Stromal cell of bone marrow (primary cell): Measurements from ENCODE around the gene CHD1.

Source experiments
- DNase-seq: peaks from one replicate; pipeline ENCODE4 v3.0.0-alpha.2; 2012; ENCODE audit warnings: low read depth

CHD1 gene

GRCh38 chr5:98805070-98805469 lies 123.7 kb downstream of the CHD1 start:
- no peak for DNase-seq

DNA sequence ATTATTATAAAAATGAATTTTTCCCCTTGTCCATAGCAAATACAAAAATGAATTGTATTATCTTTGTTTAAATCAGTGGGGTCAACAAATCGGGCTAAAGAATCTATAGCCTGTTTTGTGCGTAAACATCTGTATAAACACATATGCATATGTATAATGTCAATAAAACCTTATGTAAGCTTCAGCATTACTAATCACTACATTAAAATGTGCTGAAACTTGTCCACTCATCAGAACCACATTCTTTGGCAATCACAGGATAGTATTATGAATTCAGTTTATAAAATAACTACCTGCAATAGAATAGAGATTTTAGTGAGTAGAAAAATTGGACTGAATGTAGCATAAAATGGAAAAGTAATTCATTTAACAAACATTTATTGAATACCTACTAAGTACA lies 124.7 kb downstream of the CHD1 start:
- no peak for DNase-seq
